Keratinocyte (primary cell): Measurements from ENCODE around the gene ARHGDIB. TPM values are rescaled to one million over a fixed set of nuclear protein-coding genes. Genes with fewer than 3 reads are reported as not detected.

Experiments used
- DNase-seq: peaks from one replicate; pipeline ENCODE4 v3.0.0-alpha.2; 2011; ENCODE audit warnings: low read depth, missing footprints, low spot score
- FAIRE-seq: peaks from 2 replicates; lab custom pipeline; 2011; peaks lifted over from hg19 to GRCh38; lab: Jason Lieb, UNC
- H2AFZ ChIP-seq: 2 replicates; pipeline ENCODE4 v1.6.0; 2012; ENCODE audit warnings: low read length, control low read depth, inconsistent platforms; ENCODE audit not compliant: control insufficient read depth
- H3K27ac ChIP-seq: 2 replicates; pipeline ENCODE4 v1.5.1; 2011; ENCODE audit warnings: low read length; ENCODE audit not compliant: control insufficient read depth, insufficient read depth
- H3K27me3 ChIP-seq: 3 replicates; pipeline ENCODE4 v1.6.0; 2011; ENCODE audit warnings: low read length; ENCODE audit not compliant: control insufficient read depth, insufficient read depth; ENCODE audit errors: extremely low read depth
- H3K36me3 ChIP-seq, 2 experiments: 2 replicates in 1 of 2; 3 replicates in 1 of 2; pipeline ENCODE4 v1.5.1; 2011; ENCODE audit warnings: low read length in 2 of 2, mild to moderate bottlenecking in 1 of 2; ENCODE audit not compliant: control insufficient read depth in 2 of 2, insufficient read depth in 2 of 2; ENCODE audit errors: extremely low read depth in 1 of 2
- H3K4me1 ChIP-seq: 3 replicates; pipeline ENCODE4 v1.5.1; 2011; ENCODE audit warnings: low read length; ENCODE audit not compliant: control insufficient read depth, insufficient read depth; ENCODE audit errors: extremely low read depth
- H3K4me2 ChIP-seq: 3 replicates; pipeline ENCODE4 v1.6.0; 2011; ENCODE audit warnings: low read depth, low read length; ENCODE audit not compliant: control insufficient read depth, insufficient read depth; ENCODE audit errors: extremely low read depth
- H3K4me3 ChIP-seq, 3 experiments: fragments of 200-600 bp in 1 of 3; sonication (generic) in 1 of 3; 2 replicates in 2 of 3; 3 replicates in 1 of 3; pipeline ENCODE4 v1.5.1; 2011 to 2016; ENCODE audit warnings: low read length in 3 of 3, mild to moderate bottlenecking in 3 of 3, control low read depth in 2 of 3, inconsistent platforms in 1 of 3, low read depth in 1 of 3, mixed read lengths in 1 of 3, mixed run types in 1 of 3, moderate library complexity in 1 of 3; ENCODE audit not compliant: control insufficient read depth in 2 of 3, insufficient read depth in 2 of 3; ENCODE audit errors: extremely low read depth in 1 of 3
- H3K79me2 ChIP-seq: 2 replicates; pipeline ENCODE4 v1.6.0; 2012; ENCODE audit warnings: low read length; ENCODE audit not compliant: control insufficient read depth, insufficient read depth
- H3K9ac ChIP-seq: 3 replicates; pipeline ENCODE4 v1.6.0; 2011; ENCODE audit warnings: low read length; ENCODE audit not compliant: control insufficient read depth, insufficient read depth; ENCODE audit errors: extremely low read depth
- H3K9me1 ChIP-seq: 3 replicates; pipeline ENCODE4 v1.6.0; 2011; ENCODE audit warnings: low read length; ENCODE audit not compliant: control insufficient read depth, insufficient read depth; ENCODE audit errors: extremely low read depth
- H3K9me3 ChIP-seq: 2 replicates; pipeline ENCODE4 v1.5.1; 2012; ENCODE audit warnings: low read depth, low read length; ENCODE audit not compliant: control insufficient read depth
- H4K20me1 ChIP-seq: 3 replicates; pipeline ENCODE4 v1.6.0; 2011; ENCODE audit warnings: low read length; ENCODE audit not compliant: control insufficient read depth, insufficient read depth; ENCODE audit errors: extremely low read depth
- CTCF ChIP-seq, 3 experiments: IDR thresholded peaks in 1 of 3; conservative IDR thresholded peaks in 1 of 3; optimal IDR thresholded peaks in 1 of 3; 2 replicates in 2 of 3; 3 replicates in 1 of 3; pipeline versions ENCODE3 to v1.5.1; 2011; ENCODE audit warnings: low read length in 3 of 3, mild to moderate bottlenecking in 3 of 3, moderate library complexity in 2 of 3, control low read depth in 1 of 3, inconsistent platforms in 1 of 3; ENCODE audit not compliant: insufficient read depth in 2 of 3; ENCODE audit errors: extremely low read depth in 1 of 3
- EZH2 ChIP-seq: IDR thresholded peaks from one replicate; pipeline ENCODE4 v1.6.1; 2012; ENCODE audit warnings: inconsistent platforms, mild to moderate bottlenecking, low read length, moderate library complexity
- dilution Hi-C: fragments of 300-500 bp; cut with MboI; formaldehyde crosslinking; loops from one replicate; pipeline ENCODE4 v1.7.0; 2020; ENCODE audit warnings: low sequenced_read_pairs; ENCODE audit not compliant: extremely low pct_ligation_motif_present
- polyA plus RNA-seq, 5 experiments: library from polyadenylated mRNA; depleted of rRNA in 3 of 5; stranded (reverse) in 3 of 5; stranded (forward) in 1 of 5; unstranded in 1 of 5; fragments of >200 nt; gene quantifications; 1 replicate in 1 of 5; 2 replicates in 3 of 5; 3 replicates in 1 of 5; pipeline versions ENCODE4 v1.2.1 to v1.2.3, GENCODE V29; 2011 to 2012; ENCODE audit warnings: missing spikeins in 2 of 5, low read depth in 1 of 5, low replicate concordance in 1 of 5

ARHGDIB gene
- polyA plus RNA-seq, 1 donor (not counting 4 experiments of a cell fraction or from before 2014, with no cell fraction given), result 164 TPM

GRCh38 chr12:14974633-14975032 is 13.2 kb upstream of the ARHGDIB start:
- H3K27me3 ChIP-seq, result no peaks in the 10 kb centered on the region
- H4K20me1 ChIP-seq, result no peaks in the 10 kb centered on the region
- no peak overlapping the region for H3K9ac ChIP-seq
- no peaks in the 10 kb centered on the region for H3K9me1 ChIP-seq
- DNase-seq (no peak), FAIRE-seq (no peak)
- H3K4me2 ChIP-seq, result no peak overlapping the region
- H3K4me3 ChIP-seq, result no peak overlapping the region
- TF ChIP-seq EZH2, result no peak
- no peak for TF ChIP-seq CTCF (optimal IDR thresholded peaks at IDR 0.05 in 1 of 3, IDR thresholded peaks at IDR 0.05 in 1 of 3, conservative IDR thresholded peaks at IDR 0.05 in 1 of 3; ENCODE audit: extremely low read depth in 1 of 3, insufficient read depth in 2 of 3, low read length in 3 of 3)
- H3K27ac ChIP-seq, result no peak overlapping the region
- no peak overlapping the region for H2AFZ ChIP-seq
- no peaks in the 10 kb centered on the region for H3K36me3 ChIP-seq
- dilution Hi-C loops, result no loop called here
- no peaks in the 10 kb centered on the region for H3K79me2 ChIP-seq
- H3K4me1 ChIP-seq, result no peaks in the 10 kb centered on the region
- no peaks in the 10 kb centered on the region for H3K9me3 ChIP-seq

GRCh38 chr12:14972816-14973215 is 11.4 kb upstream of the ARHGDIB start, which contains the start of gene PDE6H:
Gene PDE6H (plus strand): TSS chr12:14973042. CDS start chr12:14978013, 4,971 bp downstream.
- no peaks in the 10 kb centered on the region for H3K79me2 ChIP-seq
- H2AFZ ChIP-seq, result no peak within 1 kb of the TSS
- no peak within 1 kb of the TSS for H3K27ac ChIP-seq
- no peaks in the 10 kb centered on the region for H3K9me3 ChIP-seq
- FAIRE-seq, result no peak
- H3K4me3 ChIP-seq, result no peak within 1 kb of the TSS
- dilution Hi-C loops, result no loop called here
- H3K9ac ChIP-seq, result no peak within 1 kb of the TSS
- H3K4me2 ChIP-seq, result no peak within 1 kb of the TSS
- TF ChIP-seq EZH2 (no peak), CTCF (optimal IDR thresholded peaks at IDR 0.05 in 1 of 3, IDR thresholded peaks at IDR 0.05 in 1 of 3, conservative IDR thresholded peaks at IDR 0.05 in 1 of 3; ENCODE audit: extremely low read depth in 1 of 3, insufficient read depth in 2 of 3, low read length in 3 of 3) (no peak)
- no peaks in the 10 kb centered on the region for H3K36me3 ChIP-seq
- DNase-seq, result no peak
- no peaks in the 10 kb centered on the region for H3K27me3 ChIP-seq
- H4K20me1 ChIP-seq, result no peaks in the 10 kb centered on the region
- H3K4me1 ChIP-seq, result no peaks in the 10 kb centered on the region
- no peaks in the 10 kb centered on the region for H3K9me1 ChIP-seq
